Glutamatergic neuron (in vitro differentiated cells): ENCODE results near the gene FNDC3B. TPM values are rescaled to one million over a fixed set of nuclear protein-coding genes. Genes with fewer than 3 reads are reported as not detected.
"Not testable (repeated sequence)": the region's sequence is repeated elsewhere in the genome, so short reads cannot be mapped to it uniquely, and the experiment has no call there.

Experiments used
- DNase-seq: peaks from one replicate; pipeline ENCODE4 v3.0.0; 2022
- H3K27ac Mint-ChIP-seq: one replicate; pipeline ENCODE4 v1.8.0; 2020; ENCODE audit warnings: mild to moderate bottlenecking, mixed read lengths, inconsistent platforms; ENCODE audit not compliant: unreplicated experiment
- H3K27me3 Mint-ChIP-seq: one replicate; pipeline ENCODE4 v1.8.0; 2020; ENCODE audit warnings: mild to moderate bottlenecking, moderate library complexity, mixed read lengths, inconsistent platforms; ENCODE audit not compliant: unreplicated experiment
- H3K36me3 Mint-ChIP-seq: one replicate; pipeline ENCODE4 v1.8.0; 2020; ENCODE audit warnings: mild to moderate bottlenecking, mixed read lengths, inconsistent platforms; ENCODE audit not compliant: unreplicated experiment
- H3K4me1 Mint-ChIP-seq: one replicate; pipeline ENCODE4 v1.8.0; 2020; ENCODE audit warnings: mild to moderate bottlenecking, low read depth, mixed read lengths, inconsistent platforms; ENCODE audit not compliant: unreplicated experiment
- H3K4me3 Mint-ChIP-seq: one replicate; pipeline ENCODE4 v1.8.0; 2020; ENCODE audit warnings: mild to moderate bottlenecking, mixed read lengths, inconsistent platforms; ENCODE audit not compliant: unreplicated experiment
- H3K9me3 Mint-ChIP-seq: one replicate; pipeline ENCODE4 v1.8.0; 2020; ENCODE audit warnings: mild to moderate bottlenecking, moderate library complexity, mixed read lengths, inconsistent platforms; ENCODE audit not compliant: unreplicated experiment
- CTCF ChIP-seq: fragments of 200-600 bp; sonication (generic); IDR thresholded peaks from one replicate; pipeline ENCODE4 v1.5.0; 2021; ENCODE audit not compliant: partially characterized antibody, unreplicated experiment
- total RNA-seq: library from RNA; stranded (reverse); fragmentation: NEBNext Ultra II Directional; extraction: Animal tissue kit (Norgen Biotek cat#: 25700); gene quantifications from one replicate; pipeline ENCODE4 v1.2.1, GENCODE V29; 2021; ENCODE audit not compliant: unreplicated experiment

The FNDC3B gene
- total RNA-seq, 1 donor from 2014 or later, result 11.7 TPM

GRCh38 chr3:172087198-172087597 lies 47.8 kb downstream of the FNDC3B start:
- no peak overlapping the region for H3K4me3 Mint-ChIP-seq
- H3K27ac Mint-ChIP-seq, result no peak overlapping the region
- H3K9me3 Mint-ChIP-seq, result no peaks in the 10 kb centered on the region
- H3K36me3 Mint-ChIP-seq, result no peaks in the 10 kb centered on the region
- H3K27me3 Mint-ChIP-seq, result no peaks in the 10 kb centered on the region
- TF ChIP-seq CTCF, result no peak
- no peak for DNase-seq
- H3K4me1 Mint-ChIP-seq, result peaks cover 5% of the 10 kb centered on the region

- Mint-ChIP-seq H3K4me3 (no peak overlapping the region), H3K4me1 (peaks cover 5% of the 10 kb centered on the region), H3K36me3 (no peaks in the 10 kb centered on the region), H3K9me3 (no peaks in the 10 kb centered on the region), H3K27me3 (no peaks in the 10 kb centered on the region), H3K27ac (no peak overlapping the region)
- no peak for TF ChIP-seq CTCF
- no peak for DNase-seq
Observed at GRCh38 chr3:172087602-172088580, 48.5 kb downstream of the FNDC3B start.

- H3K36me3 Mint-ChIP-seq, result no peaks in the 10 kb centered on the region
- DNase-seq, result no peak
- H3K9me3 Mint-ChIP-seq, result no peaks in the 10 kb centered on the region
- no peaks in the 10 kb centered on the region for H3K27me3 Mint-ChIP-seq
- no peak for TF ChIP-seq CTCF
- no peak overlapping the region for H3K4me3 Mint-ChIP-seq
- peaks cover 5% of the 10 kb centered on the region for H3K4me1 Mint-ChIP-seq
- H3K27ac Mint-ChIP-seq, result no peak overlapping the region
Observed at GRCh38 chr3:172089250-172089649, 49.9 kb downstream of the FNDC3B start.

- no peak overlapping the region for H3K4me3 Mint-ChIP-seq
- TF ChIP-seq CTCF, result no peak
- DNase-seq, result no peak
- peaks cover 5% of the 10 kb centered on the region for H3K4me1 Mint-ChIP-seq
- no peaks in the 10 kb centered on the region for H3K36me3 Mint-ChIP-seq
- no peaks in the 10 kb centered on the region for H3K9me3 Mint-ChIP-seq
- no peaks in the 10 kb centered on the region for H3K27me3 Mint-ChIP-seq
- H3K27ac Mint-ChIP-seq, result no peak overlapping the region
Observed at GRCh38 chr3:172090035-172090434, 50.7 kb downstream of the FNDC3B start.

- H3K36me3 Mint-ChIP-seq, result no peaks in the 10 kb centered on the region
- H3K9me3 Mint-ChIP-seq, result no peaks in the 10 kb centered on the region
- H3K27ac Mint-ChIP-seq, result no peak overlapping the region
- H3K4me3 Mint-ChIP-seq, result no peak overlapping the region
- H3K4me1 Mint-ChIP-seq, result peaks cover 2% of the 10 kb centered on the region
- no peak for DNase-seq
- no peak for TF ChIP-seq CTCF
- no peaks in the 10 kb centered on the region for H3K27me3 Mint-ChIP-seq
Observed at GRCh38 chr3:172092658-172093057, 53.3 kb downstream of the FNDC3B start.

GRCh38 chr3:172093581-172094443 lies 54.4 kb downstream of the FNDC3B start:
- H3K4me3 Mint-ChIP-seq, H3K9me3 Mint-ChIP-seq, H3K4me1 Mint-ChIP-seq, H3K27me3 Mint-ChIP-seq, DNase-seq, H3K27ac Mint-ChIP-seq, H3K36me3 Mint-ChIP-seq: not testable (repeated sequence)
